Keratinocyte (primary cell): ENCODE results near the gene ESF1. TPM values are rescaled to one million over a fixed set of nuclear protein-coding genes. Genes with fewer than 3 reads are reported as not detected.

ENCODE experiments used
- DNase-seq: peaks from one replicate; pipeline ENCODE4 v3.0.0-alpha.2; 2011; ENCODE audit warnings: low read depth, missing footprints, low spot score
- FAIRE-seq: peaks from 2 replicates; lab custom pipeline; 2011; peaks lifted over from hg19 to GRCh38; lab: Jason Lieb, UNC
- H2AFZ ChIP-seq: 2 replicates; pipeline ENCODE4 v1.6.0; 2012; ENCODE audit warnings: low read length, control low read depth, inconsistent platforms; ENCODE audit not compliant: control insufficient read depth
- H3K27ac ChIP-seq: 2 replicates; pipeline ENCODE4 v1.5.1; 2011; ENCODE audit warnings: low read length; ENCODE audit not compliant: control insufficient read depth, insufficient read depth
- H3K27me3 ChIP-seq: 3 replicates; pipeline ENCODE4 v1.6.0; 2011; ENCODE audit warnings: low read length; ENCODE audit not compliant: control insufficient read depth, insufficient read depth; ENCODE audit errors: extremely low read depth
- H3K36me3 ChIP-seq, 2 experiments: 2 replicates in 1 of 2; 3 replicates in 1 of 2; pipeline ENCODE4 v1.5.1; 2011; ENCODE audit warnings: low read length in 2 of 2, mild to moderate bottlenecking in 1 of 2; ENCODE audit not compliant: control insufficient read depth in 2 of 2, insufficient read depth in 2 of 2; ENCODE audit errors: extremely low read depth in 1 of 2
- H3K4me1 ChIP-seq: 3 replicates; pipeline ENCODE4 v1.5.1; 2011; ENCODE audit warnings: low read length; ENCODE audit not compliant: control insufficient read depth, insufficient read depth; ENCODE audit errors: extremely low read depth
- H3K4me2 ChIP-seq: 3 replicates; pipeline ENCODE4 v1.6.0; 2011; ENCODE audit warnings: low read depth, low read length; ENCODE audit not compliant: control insufficient read depth, insufficient read depth; ENCODE audit errors: extremely low read depth
- H3K4me3 ChIP-seq, 3 experiments: fragments of 200-600 bp in 1 of 3; sonication (generic) in 1 of 3; 2 replicates in 2 of 3; 3 replicates in 1 of 3; pipeline ENCODE4 v1.5.1; 2011 to 2016; ENCODE audit warnings: low read length in 3 of 3, mild to moderate bottlenecking in 3 of 3, control low read depth in 2 of 3, inconsistent platforms in 1 of 3, low read depth in 1 of 3, mixed read lengths in 1 of 3, mixed run types in 1 of 3, moderate library complexity in 1 of 3; ENCODE audit not compliant: control insufficient read depth in 2 of 3, insufficient read depth in 2 of 3; ENCODE audit errors: extremely low read depth in 1 of 3
- H3K79me2 ChIP-seq: 2 replicates; pipeline ENCODE4 v1.6.0; 2012; ENCODE audit warnings: low read length; ENCODE audit not compliant: control insufficient read depth, insufficient read depth
- H3K9ac ChIP-seq: 3 replicates; pipeline ENCODE4 v1.6.0; 2011; ENCODE audit warnings: low read length; ENCODE audit not compliant: control insufficient read depth, insufficient read depth; ENCODE audit errors: extremely low read depth
- H3K9me1 ChIP-seq: 3 replicates; pipeline ENCODE4 v1.6.0; 2011; ENCODE audit warnings: low read length; ENCODE audit not compliant: control insufficient read depth, insufficient read depth; ENCODE audit errors: extremely low read depth
- H3K9me3 ChIP-seq: 2 replicates; pipeline ENCODE4 v1.5.1; 2012; ENCODE audit warnings: low read depth, low read length; ENCODE audit not compliant: control insufficient read depth
- H4K20me1 ChIP-seq: 3 replicates; pipeline ENCODE4 v1.6.0; 2011; ENCODE audit warnings: low read length; ENCODE audit not compliant: control insufficient read depth, insufficient read depth; ENCODE audit errors: extremely low read depth
- EZH2 ChIP-seq: IDR thresholded peaks from one replicate; pipeline ENCODE4 v1.6.1; 2012; ENCODE audit warnings: inconsistent platforms, mild to moderate bottlenecking, low read length, moderate library complexity
- dilution Hi-C: fragments of 300-500 bp; cut with MboI; formaldehyde crosslinking; loops from one replicate; pipeline ENCODE4 v1.7.0; 2020; ENCODE audit warnings: low sequenced_read_pairs; ENCODE audit not compliant: extremely low pct_ligation_motif_present
- polyA plus RNA-seq, 5 experiments: library from polyadenylated mRNA; depleted of rRNA in 3 of 5; stranded (reverse) in 3 of 5; stranded (forward) in 1 of 5; unstranded in 1 of 5; fragments of >200 nt; gene quantifications; 1 replicate in 1 of 5; 2 replicates in 3 of 5; 3 replicates in 1 of 5; pipeline versions ENCODE4 v1.2.1 to v1.2.3, GENCODE V29; 2011 to 2012; ENCODE audit warnings: missing spikeins in 2 of 5, low read depth in 1 of 5, low replicate concordance in 1 of 5
- TF ChIP-seq, protein P1 (sequence below), 3 experiments: IDR thresholded peaks in 1 of 3; conservative IDR thresholded peaks in 1 of 3; optimal IDR thresholded peaks in 1 of 3; 2 replicates in 2 of 3; 3 replicates in 1 of 3; pipeline versions ENCODE3 to v1.5.1; 2011; ENCODE audit warnings: low read length in 3 of 3, mild to moderate bottlenecking in 3 of 3, moderate library complexity in 2 of 3, control low read depth in 1 of 3, inconsistent platforms in 1 of 3; ENCODE audit not compliant: insufficient read depth in 2 of 3; ENCODE audit errors: extremely low read depth in 1 of 3

The ESF1 gene
- polyA plus RNA-seq, 1 donor (not counting 4 experiments of a cell fraction or from before 2014, with no cell fraction given) = 10.8 TPM

DNA sequence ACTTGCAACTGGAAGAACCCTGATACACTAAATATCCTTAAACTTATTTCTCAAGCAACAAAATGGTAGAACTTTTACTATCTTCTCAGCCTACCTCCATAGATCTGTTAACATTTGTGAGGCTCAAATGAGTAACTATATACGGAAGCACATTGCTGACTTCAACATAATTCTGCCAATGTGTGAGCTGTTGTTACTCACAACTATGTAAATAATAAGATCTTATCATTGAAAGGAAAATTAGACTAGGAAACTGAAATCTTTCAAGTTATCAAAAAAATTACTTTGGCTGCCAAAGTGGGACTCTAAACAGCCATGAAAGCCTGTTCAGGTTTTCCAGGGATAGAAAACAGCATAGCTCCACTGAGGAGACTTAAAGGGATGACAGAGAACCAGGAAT, 105.8 kb downstream of the ESF1 start:
- H3K79me2 ChIP-seq = no peaks in the 10 kb centered on the region
- no peak for TF ChIP-seq EZH2
- TF ChIP-seq, protein P1, sequence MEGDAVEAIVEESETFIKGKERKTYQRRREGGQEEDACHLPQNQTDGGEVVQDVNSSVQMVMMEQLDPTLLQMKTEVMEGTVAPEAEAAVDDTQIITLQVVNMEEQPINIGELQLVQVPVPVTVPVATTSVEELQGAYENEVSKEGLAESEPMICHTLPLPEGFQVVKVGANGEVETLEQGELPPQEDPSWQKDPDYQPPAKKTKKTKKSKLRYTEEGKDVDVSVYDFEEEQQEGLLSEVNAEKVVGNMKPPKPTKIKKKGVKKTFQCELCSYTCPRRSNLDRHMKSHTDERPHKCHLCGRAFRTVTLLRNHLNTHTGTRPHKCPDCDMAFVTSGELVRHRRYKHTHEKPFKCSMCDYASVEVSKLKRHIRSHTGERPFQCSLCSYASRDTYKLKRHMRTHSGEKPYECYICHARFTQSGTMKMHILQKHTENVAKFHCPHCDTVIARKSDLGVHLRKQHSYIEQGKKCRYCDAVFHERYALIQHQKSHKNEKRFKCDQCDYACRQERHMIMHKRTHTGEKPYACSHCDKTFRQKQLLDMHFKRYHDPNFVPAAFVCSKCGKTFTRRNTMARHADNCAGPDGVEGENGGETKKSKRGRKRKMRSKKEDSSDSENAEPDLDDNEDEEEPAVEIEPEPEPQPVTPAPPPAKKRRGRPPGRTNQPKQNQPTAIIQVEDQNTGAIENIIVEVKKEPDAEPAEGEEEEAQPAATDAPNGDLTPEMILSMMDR (optimal IDR thresholded peaks at IDR 0.05 in 1 of 3, IDR thresholded peaks at IDR 0.05 in 1 of 3, conservative IDR thresholded peaks at IDR 0.05 in 1 of 3; ENCODE audit: extremely low read depth in 1 of 3, insufficient read depth in 2 of 3, low read length in 3 of 3) = no peak
- no peaks in the 10 kb centered on the region for H3K4me1 ChIP-seq
- dilution Hi-C loops = no loop called here
- no peak overlapping the region for H3K4me2 ChIP-seq
- H3K27ac ChIP-seq = no peak overlapping the region
- H3K36me3 ChIP-seq = no peaks in the 10 kb centered on the region
- no peak overlapping the region for H3K4me3 ChIP-seq
- no peak overlapping the region for H3K9ac ChIP-seq
- no peaks in the 10 kb centered on the region for H3K9me1 ChIP-seq
- FAIRE-seq (no peak), DNase-seq (no peak)
- H3K9me3 ChIP-seq = no peaks in the 10 kb centered on the region
- no peak overlapping the region for H2AFZ ChIP-seq
- H3K27me3 ChIP-seq = no peaks in the 10 kb centered on the region
- H4K20me1 ChIP-seq = no peaks in the 10 kb centered on the region

GRCh38 chr20:13677241-13677640, 107.5 kb downstream of the ESF1 start:
- Histone ChIP-seq H3K27ac (no peak overlapping the region), H3K9ac (no peak overlapping the region), H2AFZ (no peak overlapping the region), H3K79me2 (no peaks in the 10 kb centered on the region), H4K20me1 (no peaks in the 10 kb centered on the region), H3K9me1 (no peaks in the 10 kb centered on the region), H3K27me3 (no peaks in the 10 kb centered on the region), H3K4me3 (no peak overlapping the region), H3K36me3 (no peaks in the 10 kb centered on the region), H3K9me3 (no peaks in the 10 kb centered on the region), H3K4me2 (no peak overlapping the region), H3K4me1 (no peaks in the 10 kb centered on the region)
- no peak for FAIRE-seq
- dilution Hi-C loops = no loop called here
- TF ChIP-seq, protein P1 (optimal IDR thresholded peaks at IDR 0.05 in 1 of 3, IDR thresholded peaks at IDR 0.05 in 1 of 3, conservative IDR thresholded peaks at IDR 0.05 in 1 of 3; ENCODE audit: extremely low read depth in 1 of 3, insufficient read depth in 2 of 3, low read length in 3 of 3) = no peak
- TF ChIP-seq EZH2 = no peak
- no peak for DNase-seq
